Measurements from ENCODE around the gene CTXN2. TPM values are rescaled to one million over a fixed set of nuclear protein-coding genes. Genes with fewer than 3 reads are reported as not detected.
A peak's percentile ranks its signal among the peaks of the same experiment; 100 is the strongest.

The CTXN2 gene
- total RNA-seq, 1 donor from 2014 or later: not detected

DNA sequence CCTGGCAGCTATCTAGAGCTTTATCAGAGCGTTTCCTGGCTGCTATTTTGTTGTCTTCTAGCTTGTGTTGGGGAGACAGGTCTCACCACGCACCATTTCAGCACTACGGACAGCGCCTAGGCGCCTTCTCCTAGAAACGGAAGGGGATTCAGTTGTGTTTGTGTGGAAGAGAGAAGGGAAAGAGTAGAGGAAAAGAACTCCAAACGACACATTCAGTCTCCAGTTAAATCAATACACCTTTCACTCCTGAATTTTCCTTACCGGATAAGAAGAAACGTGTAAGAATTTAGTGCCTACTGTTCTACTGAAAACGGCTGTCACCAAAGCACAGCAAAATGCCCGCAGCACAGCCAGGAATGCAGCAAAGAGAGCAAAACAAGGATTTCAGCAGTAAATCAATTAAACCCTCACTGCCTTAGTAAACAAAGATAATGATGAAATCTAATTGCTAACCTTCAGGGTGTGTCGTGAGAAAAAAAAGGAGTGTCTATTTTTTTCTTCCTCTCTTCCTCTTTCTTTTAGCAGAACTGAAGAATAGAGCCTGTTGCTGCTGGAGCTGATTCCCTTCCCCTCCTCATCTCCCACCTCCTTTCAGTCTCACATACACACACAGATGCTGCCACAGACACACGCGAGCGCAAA lies 412 bp upstream of the CTXN2 start:
- Histone ChIP-seq H3K27me3 (ENCODE audit: control insufficient read depth, insufficient read depth, low read length) (peaks cover 9% of the 10 kb centered on the region), H3K4me3 (ENCODE audit: low read depth, low read length) (peak overlapping the region; percentile 24)

DNA sequence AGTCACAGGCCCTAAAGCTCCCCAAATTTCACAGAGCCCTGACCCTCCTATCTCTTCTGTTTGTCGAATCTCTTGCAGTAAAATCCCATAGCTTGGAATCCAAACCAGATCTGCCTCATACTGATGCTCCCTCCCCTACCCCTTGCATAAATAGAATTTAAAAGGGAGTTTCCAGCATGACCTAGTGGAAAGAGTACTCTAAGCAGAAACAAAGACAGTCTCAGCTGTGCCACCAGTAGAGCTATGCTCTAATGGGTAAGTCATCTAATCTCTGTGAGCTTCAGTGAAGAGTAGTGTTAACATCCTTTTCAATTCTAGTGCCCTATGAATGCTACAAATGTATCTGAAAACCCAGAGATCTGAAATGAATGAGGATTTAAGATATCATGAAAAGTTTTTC lies 10.6 kb downstream of the CTXN2 start:
- TF ChIP-seq, protein P1, sequence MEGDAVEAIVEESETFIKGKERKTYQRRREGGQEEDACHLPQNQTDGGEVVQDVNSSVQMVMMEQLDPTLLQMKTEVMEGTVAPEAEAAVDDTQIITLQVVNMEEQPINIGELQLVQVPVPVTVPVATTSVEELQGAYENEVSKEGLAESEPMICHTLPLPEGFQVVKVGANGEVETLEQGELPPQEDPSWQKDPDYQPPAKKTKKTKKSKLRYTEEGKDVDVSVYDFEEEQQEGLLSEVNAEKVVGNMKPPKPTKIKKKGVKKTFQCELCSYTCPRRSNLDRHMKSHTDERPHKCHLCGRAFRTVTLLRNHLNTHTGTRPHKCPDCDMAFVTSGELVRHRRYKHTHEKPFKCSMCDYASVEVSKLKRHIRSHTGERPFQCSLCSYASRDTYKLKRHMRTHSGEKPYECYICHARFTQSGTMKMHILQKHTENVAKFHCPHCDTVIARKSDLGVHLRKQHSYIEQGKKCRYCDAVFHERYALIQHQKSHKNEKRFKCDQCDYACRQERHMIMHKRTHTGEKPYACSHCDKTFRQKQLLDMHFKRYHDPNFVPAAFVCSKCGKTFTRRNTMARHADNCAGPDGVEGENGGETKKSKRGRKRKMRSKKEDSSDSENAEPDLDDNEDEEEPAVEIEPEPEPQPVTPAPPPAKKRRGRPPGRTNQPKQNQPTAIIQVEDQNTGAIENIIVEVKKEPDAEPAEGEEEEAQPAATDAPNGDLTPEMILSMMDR (IDR thresholded peaks at IDR 0.05; ENCODE audit: insufficient read depth, low read length, poor library complexity, severe bottlenecking): no peak
- no peak for DNase-seq (ENCODE audit: low read depth)
- Histone ChIP-seq H3K4me3 (ENCODE audit: low read depth, low read length) (no peak overlapping the region), H3K27me3 (ENCODE audit: control insufficient read depth, insufficient read depth, low read length) (no peaks in the 10 kb centered on the region), H3K36me3 (ENCODE audit: control insufficient read depth, insufficient read depth, low read length) (no peaks in the 10 kb centered on the region)

More for the DNA sequence above, 412 bp upstream of the CTXN2 start:
- TF ChIP-seq, protein P1 (IDR thresholded peaks at IDR 0.05; ENCODE audit: insufficient read depth, low read length, poor library complexity, severe bottlenecking): no peak
- H3K36me3 ChIP-seq (ENCODE audit: control insufficient read depth, insufficient read depth, low read length): no peaks in the 10 kb centered on the region
- DNase-seq (ENCODE audit: low read depth): no peak

DNA sequence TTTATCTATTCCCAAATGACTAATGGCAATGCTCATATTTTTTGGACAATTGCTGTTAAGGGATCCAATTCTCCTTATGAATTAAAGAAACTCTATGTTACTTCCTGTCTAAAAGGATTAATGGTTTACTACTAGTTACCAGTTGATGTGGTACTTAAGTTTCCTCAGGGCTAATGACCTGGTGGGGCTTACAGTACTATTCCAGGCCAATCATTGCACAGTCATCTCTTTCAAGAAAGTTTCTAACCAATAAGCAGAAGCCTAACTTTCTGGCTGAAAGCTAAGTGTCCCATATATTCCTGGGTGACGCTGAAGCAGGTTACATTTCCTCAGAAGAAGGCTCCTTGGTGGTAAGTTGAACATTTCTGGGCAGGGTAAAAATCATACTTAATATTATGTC lies 14.5 kb downstream of the CTXN2 start, which contains the start of gene SLC12A1:
Gene SLC12A1 (plus strand): TSS at position 322 of the 400 bp plus-strand sequence. CDS start 1,418 bp downstream, outside the sequence.
- DNase-seq (ENCODE audit: low read depth): no peak
- Histone ChIP-seq H3K36me3 (ENCODE audit: control insufficient read depth, insufficient read depth, low read length) (no peaks in the 10 kb centered on the region), H3K27me3 (ENCODE audit: control insufficient read depth, insufficient read depth, low read length) (no peaks in the 10 kb centered on the region), H3K4me3 (ENCODE audit: low read depth, low read length) (no peak within 1 kb of the TSS)
- TF ChIP-seq, protein P1 (IDR thresholded peaks at IDR 0.05; ENCODE audit: insufficient read depth, low read length, poor library complexity, severe bottlenecking): no peak

DNA sequence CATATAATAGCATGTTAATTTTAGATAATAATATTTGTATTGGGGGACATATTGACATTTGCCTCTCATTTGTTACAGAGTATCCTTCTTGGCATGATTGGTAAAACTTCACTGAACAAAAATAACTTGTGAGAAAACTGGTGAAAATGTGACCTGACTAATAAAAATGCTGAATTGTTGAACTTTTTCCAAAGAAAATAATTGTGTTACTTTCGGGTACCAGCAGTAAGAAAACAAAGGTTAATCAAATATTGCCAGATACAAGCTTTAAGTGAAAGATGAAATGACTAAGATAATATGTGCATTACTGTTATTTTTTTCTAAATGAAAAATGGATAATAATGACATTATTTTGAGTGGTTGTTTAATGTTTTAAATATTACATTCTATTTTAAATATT lies 29.8 kb downstream of the CTXN2 start:
- DNase-seq (ENCODE audit: low read depth): no peak
- Histone ChIP-seq H3K36me3 (ENCODE audit: control insufficient read depth, insufficient read depth, low read length) (no peaks in the 10 kb centered on the region), H3K4me3 (ENCODE audit: low read depth, low read length) (no peak overlapping the region), H3K27me3 (ENCODE audit: control insufficient read depth, insufficient read depth, low read length) (no peaks in the 10 kb centered on the region)
- TF ChIP-seq, protein P1 (IDR thresholded peaks at IDR 0.05; ENCODE audit: insufficient read depth, low read length, poor library complexity, severe bottlenecking): no peak

DNA sequence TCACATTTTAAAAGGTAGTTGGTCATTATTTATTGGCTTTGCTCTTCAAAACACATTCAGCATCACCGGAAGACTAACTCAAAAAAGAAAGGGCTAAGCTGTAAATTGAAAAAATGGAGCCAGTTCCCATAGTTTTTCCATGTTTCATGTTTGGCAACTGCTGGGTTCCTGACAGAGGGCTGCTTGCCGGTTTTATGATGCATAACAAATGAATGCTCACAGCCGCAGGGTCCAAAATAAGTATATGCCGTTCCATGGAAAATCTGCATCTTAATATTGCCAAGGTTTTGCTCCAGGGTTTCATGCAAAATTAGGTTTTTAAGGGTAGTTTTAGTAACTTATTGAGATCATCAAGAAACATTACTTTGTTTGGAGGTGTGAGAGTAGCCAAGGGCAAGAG lies 30.4 kb downstream of the CTXN2 start:
- no peaks in the 10 kb centered on the region for H3K27me3 ChIP-seq (ENCODE audit: control insufficient read depth, insufficient read depth, low read length)
- no peak for DNase-seq (ENCODE audit: low read depth)
- TF ChIP-seq, protein P1 (IDR thresholded peaks at IDR 0.05; ENCODE audit: insufficient read depth, low read length, poor library complexity, severe bottlenecking): no peak
- H3K36me3 ChIP-seq (ENCODE audit: control insufficient read depth, insufficient read depth, low read length): no peaks in the 10 kb centered on the region
- no peak overlapping the region for H3K4me3 ChIP-seq (ENCODE audit: low read depth, low read length)

DNA sequence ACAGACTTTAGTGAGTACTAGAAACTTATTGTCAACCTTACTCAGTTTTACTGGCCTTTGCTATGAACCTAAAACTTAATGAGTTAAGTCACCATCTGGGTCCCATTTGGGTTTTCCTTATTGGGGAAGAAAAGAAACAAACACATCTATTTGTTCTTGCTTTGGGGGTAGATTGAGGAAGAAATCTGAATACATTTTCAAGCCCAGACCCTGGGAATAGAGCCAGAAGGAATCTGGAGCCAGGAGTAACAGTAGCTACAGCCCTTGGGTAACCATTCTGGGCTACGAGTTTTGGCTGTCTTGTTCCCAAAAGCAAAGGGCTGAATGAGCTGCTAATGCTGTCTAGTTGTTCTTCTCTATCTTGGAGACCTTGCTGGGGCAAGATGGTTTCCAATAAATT lies 31.2 kb downstream of the CTXN2 start:
- Histone ChIP-seq H3K4me3 (ENCODE audit: low read depth, low read length) (no peak overlapping the region), H3K27me3 (ENCODE audit: control insufficient read depth, insufficient read depth, low read length) (no peaks in the 10 kb centered on the region), H3K36me3 (ENCODE audit: control insufficient read depth, insufficient read depth, low read length) (no peaks in the 10 kb centered on the region)
- TF ChIP-seq, protein P1 (IDR thresholded peaks at IDR 0.05; ENCODE audit: insufficient read depth, low read length, poor library complexity, severe bottlenecking): no peak
- no peak for DNase-seq (ENCODE audit: low read depth)

Data from kidney epithelial cell (primary cell).